Stomach (tissue), 9 donors: ENCODE measurements around the gene LTF. TPM values are rescaled to one million over a fixed set of nuclear protein-coding genes. Genes with fewer than 3 reads are reported as not detected.

Source experiments
- DNase-seq, 2 donors: peaks; one replicate each; pipeline versions ENCODE4 v3.0.0 to v3.0.0-alpha.2; 2013 to 2019
- H3K27ac ChIP-seq, 5 donors: fragments of 200-600 bp in 4 of 5; sonication (generic) in 4 of 5; one replicate each; pipeline ENCODE4 v1.5.1; 2013 to 2019; ENCODE audit warnings: mild to moderate bottlenecking in 1 of 5, moderate library complexity in 1 of 5
- H3K27me3 ChIP-seq, 3 donors: fragments of 200-600 bp; sonication (generic); one replicate each; pipeline ENCODE4 v1.5.1; 2017 to 2019; ENCODE audit warnings: mixed run types in 1 of 3
- H3K36me3 ChIP-seq, 4 donors: fragments of 200-600 bp; sonication (generic); 1 replicate in 3 of 4; 2 replicates in 1 of 4; pipeline ENCODE4 v1.5.1; 2016 to 2019
- H3K4me1 ChIP-seq, 4 donors: fragments of 200-600 bp; sonication (generic); one replicate each; pipeline ENCODE4 v1.5.1; 2016 to 2019
- H3K4me3 ChIP-seq, 4 donors: fragments of 200-600 bp; sonication (generic) in 3 of 4; one replicate each; pipeline ENCODE4 v1.5.1; 2016 to 2019; ENCODE audit warnings: mild to moderate bottlenecking in 1 of 4
- H3K9me3 ChIP-seq, 4 donors: fragments of 200-600 bp; sonication (generic); one replicate each; pipeline ENCODE4 v1.5.1; 2016 to 2019
- CTCF ChIP-seq, 7 experiments: fragments of 450-650 bp in 4 of 7; fragments of 200-600 bp in 3 of 7; sonication (generic) in 3 of 7; IDR thresholded peaks; one replicate each; pipeline ENCODE4 v1.5.1; 2016 to 2019; ENCODE audit warnings: antibody characterized with exemption in 7 of 7, control low read depth in 2 of 7, mild to moderate bottlenecking in 1 of 7
- EP300 ChIP-seq: sonication (generic); formaldehyde crosslinking; IDR thresholded peaks from one replicate; pipeline ENCODE4 v1.6.1; 2017; ENCODE audit warnings: antibody characterized with exemption
- POLR2A ChIP-seq, 4 donors: fragments of 450-650 bp; IDR thresholded peaks; one replicate each; pipeline ENCODE4 v1.6.1; 2016; ENCODE audit warnings: antibody characterized with exemption in 4 of 4, control low read depth in 2 of 4, mild to moderate bottlenecking in 1 of 4, moderate library complexity in 1 of 4
- POLR2AphosphoS5 ChIP-seq, 3 donors: sonication (generic); formaldehyde crosslinking; IDR thresholded peaks; one replicate each; pipeline ENCODE4 v1.6.1; 2016; ENCODE audit warnings: antibody characterized with exemption in 3 of 3
- WGBS, 5 donors: extraction: QIAGEN DNeasy Blood & Tissue Kit in 3 of 5; methylation state at CpG; one replicate each; pipeline versions ENCODE4 v1.1.5 to v1.1.7; 2013 to 2018; 5-methylcytosine and 5-hydroxymethylcytosine counted together
- intact Hi-C: fragments of 100-400 bp; cut with DNase I; formaldehyde crosslinking; loops from one replicate; pipeline ENCODE4 v1.15.1; 2023; ENCODE audit warnings: low total_unique reads
- polyA plus RNA-seq, 3 donors: library from polyadenylated mRNA; stranded (reverse); fragments of 200-250 nt; gene quantifications; one replicate each; pipeline ENCODE4 v1.2.3, GENCODE V29; 2013
- total RNA-seq, 5 donors: library from RNA; depleted of rRNA; stranded (reverse); fragments of >200 nt; gene quantifications; one replicate each; pipeline versions ENCODE4 v1.1.0 to v1.2.3, GENCODE V29; 2014 to 2016
- donor health status: healthy with polysubstance abuse.
- donor health status: Bipolar disorder and iron deficiency.
- donor health status: healthy.

Gene LTF
- total and polyA plus RNA-seq, 8 donors, result 0.58 to 1,112 (median 106) TPM

- no peak for DNase-seq
- TF ChIP-seq POLR2AphosphoS5 (IDR thresholded peaks at IDR 0.05) (no peak), POLR2A (IDR thresholded peaks at IDR 0.05) (no peak), CTCF (IDR thresholded peaks at IDR 0.05) (no peak), EP300 (no peak)
- peaks cover 0 to 8% (median 0%) of the 10 kb centered on the region in 4 donors for H3K4me1 ChIP-seq
- no peak overlapping the region for H3K27ac ChIP-seq
- no peaks in the 10 kb centered on the region for H3K36me3 ChIP-seq
- H3K4me3 ChIP-seq, result no peak overlapping the region
- no peaks in the 10 kb centered on the region for H3K9me3 ChIP-seq
- H3K27me3 ChIP-seq, result no peaks in the 10 kb centered on the region
- 86 to 100% (median 92%) methylated on average over 2 of the region's 2 CpGs for WGBS, 5 donors
- intact Hi-C loops, result no loop called here
Measured at GRCh38 chr3:46420931-46421330, 43.8 kb downstream of the LTF start.

GRCh38 chr3:46419816-46420215 is 44.9 kb downstream of the LTF start:
- peaks cover 0 to 8% (median 0%) of the 10 kb centered on the region in 4 donors for H3K4me1 ChIP-seq
- no peak overlapping the region for H3K4me3 ChIP-seq
- no peaks in the 10 kb centered on the region for H3K9me3 ChIP-seq
- intact Hi-C loops, result no loop called here
- TF ChIP-seq POLR2A (IDR thresholded peaks at IDR 0.05) (no peak), POLR2AphosphoS5 (IDR thresholded peaks at IDR 0.05) (no peak), EP300 (no peak), CTCF (IDR thresholded peaks at IDR 0.05) (no peak)
- no peaks in the 10 kb centered on the region for H3K36me3 ChIP-seq
- no peak for DNase-seq
- no peaks in the 10 kb centered on the region for H3K27me3 ChIP-seq
- H3K27ac ChIP-seq, result no peak overlapping the region
- WGBS, 5 donors, result 95 to 100% (median 99%) methylated on average over 4 of the region's 4 CpGs

- WGBS, 5 donors, result 82 to 88% (median 86%) methylated on average over 9 of the region's 9 CpGs
- intact Hi-C loops, result no loop called here
- DNase-seq, result no peak
Measured at GRCh38 chr3:46417841-46418611, 46.7 kb downstream of the LTF start.

More at GRCh38 chr3:46417841-46418611, 46.7 kb downstream of the LTF start:
- no peak for TF ChIP-seq POLR2A (IDR thresholded peaks at IDR 0.05)
- TF ChIP-seq POLR2AphosphoS5 (IDR thresholded peaks at IDR 0.05), result no peak
- TF ChIP-seq EP300, result no peak
- TF ChIP-seq CTCF (IDR thresholded peaks at IDR 0.05), result no peak
- no peaks in the 10 kb centered on the region for H3K36me3 ChIP-seq
- H3K9me3 ChIP-seq, result no peaks in the 10 kb centered on the region
- H3K27ac ChIP-seq, result no peak overlapping the region
- no peak overlapping the region for H3K4me3 ChIP-seq
- peaks cover 0 to 8% (median 0%) of the 10 kb centered on the region in 4 donors for H3K4me1 ChIP-seq
- no peaks in the 10 kb centered on the region for H3K27me3 ChIP-seq
